IMR-90 (cell line): Measurements from ENCODE around the gene AJAP1. TPM values are rescaled to one million over a fixed set of nuclear protein-coding genes. Genes with fewer than 3 reads are reported as not detected.

Experiments
- ATAC-seq: fragments of 200-7000 bp; cut with Tn5 transposase; 2 replicates; pipeline ENCODE4 v1.9.1; 2020; ENCODE audit warnings: low read depth, mild to moderate bottlenecking, moderate library complexity
- BruUV-seq: library from RNA; stranded (reverse); fragments of 400-500 nt; replicated peaks from 2 replicates; lab custom pipeline; 2021; lab: Mats Ljungman, UMichigan
- CTCF ChIA-PET: fragments of 300-600 bp; formaldehyde crosslinking; extraction: SDS; loops from one replicate; lab custom pipeline; 2021; ENCODE audit warnings: antibody characterized with exemption; lab: Yijun Ruan, JAX
- POLR2A ChIA-PET: fragments of 300-600 bp; sonication (Branson Sonifier 250); formaldehyde crosslinking; loops from one replicate; lab custom pipeline; 2022; ENCODE audit warnings: antibody characterized with exemption; ENCODE audit not compliant: unreplicated experiment; lab: Charles Lee
- DNase-seq: peaks from one replicate; pipeline ENCODE4 v3.0.0; 2013
- H2AFZ ChIP-seq: replicated peaks from 2 replicates; pipeline ENCODE3; 2013; ENCODE audit warnings: low read length, mild to moderate bottlenecking; ENCODE audit not compliant: poor library complexity
- H2AK5ac ChIP-seq: 2 replicates; pipeline ENCODE4 v1.6.1; 2013; ENCODE audit warnings: low read depth, low read length, inconsistent platforms
- H2AK9ac ChIP-seq: replicated peaks from 2 replicates; pipeline ENCODE3; 2013; ENCODE audit warnings: mild to moderate bottlenecking, low read depth, low read length, moderate library complexity; ENCODE audit not compliant: poor library complexity
- H2BK120ac ChIP-seq: 2 replicates; pipeline ENCODE4 v1.6.1; 2013; ENCODE audit warnings: low read depth, low read length, inconsistent platforms
- H2BK15ac ChIP-seq: 3 replicates; pipeline ENCODE4 v1.6.1; 2013; ENCODE audit warnings: low read depth, low read length, inconsistent platforms
- H2BK20ac ChIP-seq: 2 replicates; pipeline ENCODE4 v1.6.1; 2013; ENCODE audit warnings: low read depth, mild to moderate bottlenecking, inconsistent platforms, low read length, moderate library complexity
- H2BK5ac ChIP-seq: 2 replicates; pipeline ENCODE4 v1.6.1; 2013; ENCODE audit warnings: mild to moderate bottlenecking, low read depth, low read length, inconsistent platforms; ENCODE audit not compliant: poor library complexity, severe bottlenecking
- H3K14ac ChIP-seq: replicated peaks from 2 replicates; pipeline ENCODE4 v1.6.1; 2013; ENCODE audit warnings: low read depth, low read length, inconsistent platforms
- H3K18ac ChIP-seq: 2 replicates; pipeline ENCODE4 v1.6.1; 2013; ENCODE audit warnings: low read depth, low read length, control low read depth
- H3K23ac ChIP-seq: 2 replicates; pipeline ENCODE4 v1.6.1; 2013; ENCODE audit warnings: low read depth, low read length, inconsistent platforms
- H3K27ac ChIP-seq: 2 replicates; pipeline ENCODE4 v1.5.1; 2013; ENCODE audit warnings: mild to moderate bottlenecking, control low read depth, low read length; ENCODE audit not compliant: insufficient read depth
- H3K27me3 ChIP-seq: 2 replicates; pipeline ENCODE4 v1.6.1; 2013; ENCODE audit warnings: low read length; ENCODE audit not compliant: control insufficient read depth, insufficient read depth
- H3K36me3 ChIP-seq: 2 replicates; pipeline ENCODE4 v1.6.1; 2013; ENCODE audit warnings: low read length, mixed read lengths; ENCODE audit not compliant: control insufficient read depth, insufficient read depth
- H3K4ac ChIP-seq: 2 replicates; pipeline ENCODE4 v1.6.1; 2013; ENCODE audit warnings: low read depth, low read length, inconsistent platforms
- H3K4me1 ChIP-seq: 2 replicates; pipeline ENCODE4 v1.6.1; 2013; ENCODE audit warnings: low read length, mixed read lengths; ENCODE audit not compliant: control insufficient read depth, insufficient read depth
- H3K4me2 ChIP-seq: 2 replicates; pipeline ENCODE4 v1.6.1; 2013; ENCODE audit warnings: low read depth, mild to moderate bottlenecking, control low read depth, low read length, moderate library complexity
- H3K4me3 ChIP-seq: 2 replicates; pipeline ENCODE4 v1.5.1; 2013; ENCODE audit warnings: low read depth, mild to moderate bottlenecking, control low read depth, low read length, moderate library complexity; ENCODE audit not compliant: insufficient read depth
- H3K56ac ChIP-seq: 2 replicates; pipeline ENCODE4 v1.6.1; 2013; ENCODE audit warnings: low read length, inconsistent platforms; ENCODE audit not compliant: insufficient read depth; ENCODE audit errors: extremely low read depth
- H3K79me1 ChIP-seq, 2 experiments: 2 replicates each; pipeline ENCODE4 v1.6.1; 2013; ENCODE audit warnings: low read length in 2 of 2, inconsistent platforms in 1 of 2, low read depth in 1 of 2
- H3K9ac ChIP-seq: 2 replicates; pipeline ENCODE4 v1.6.1; 2013; ENCODE audit warnings: low read depth, low read length, control low read depth
- H3K9me1 ChIP-seq: 2 replicates; pipeline ENCODE4 v1.6.1; 2013; ENCODE audit warnings: low read length, inconsistent platforms; ENCODE audit not compliant: insufficient read depth
- H3K9me3 ChIP-seq: 2 replicates; pipeline ENCODE4 v1.6.1; 2013; ENCODE audit warnings: low read length; ENCODE audit not compliant: control insufficient read depth, insufficient read depth
- H4K20me1 ChIP-seq: 2 replicates; pipeline ENCODE4 v1.6.1; 2013; ENCODE audit warnings: low read length, inconsistent platforms; ENCODE audit not compliant: insufficient read depth
- H4K5ac ChIP-seq: 2 replicates; pipeline ENCODE4 v1.6.1; 2013; ENCODE audit warnings: mild to moderate bottlenecking, low read depth, low read length, control low read depth
- H4K8ac ChIP-seq, 2 experiments: 2 replicates each; pipeline ENCODE4 v1.6.1; 2013; ENCODE audit warnings: low read depth in 2 of 2, low read length in 2 of 2, control low read depth in 1 of 2, inconsistent platforms in 1 of 2
- H4K91ac ChIP-seq: 2 replicates; pipeline ENCODE4 v1.6.1; 2013; ENCODE audit warnings: low read depth, low read length, inconsistent platforms; ENCODE audit not compliant: insufficient read depth
- CEBPB ChIP-seq: IDR thresholded peaks from 2 replicates; pipeline ENCODE4 v1.6.1; 2012; ENCODE audit warnings: low read depth, low read length, improper control_type of control experiment
- ELK1 ChIP-seq: fragments of 150-350 bp; IDR thresholded peaks from 2 replicates; pipeline ENCODE4 v1.6.1; 2016; ENCODE audit warnings: low read depth, mild to moderate bottlenecking, low read length, moderate library complexity, borderline replicate concordance
- FOS ChIP-seq: fragments of 150-350 bp; IDR thresholded peaks from 2 replicates; pipeline ENCODE4 v1.6.1; 2016; ENCODE audit warnings: low read depth, low read length
- MXI1 ChIP-seq: IDR thresholded peaks from 2 replicates; pipeline ENCODE4 v1.6.1; 2012; ENCODE audit warnings: low read depth, mild to moderate bottlenecking, low read length, moderate library complexity, borderline replicate concordance
- NFE2L2 ChIP-seq: fragments of 150-350 bp; IDR thresholded peaks from 2 replicates; pipeline ENCODE4 v1.6.1; 2016; ENCODE audit warnings: low read depth, mild to moderate bottlenecking, low read length
- POLR2A ChIP-seq: IDR thresholded peaks from 2 replicates; pipeline ENCODE4 v1.6.1; 2012; ENCODE audit warnings: mild to moderate bottlenecking, low read depth, low read length
- RFX5 ChIP-seq: IDR thresholded peaks from 2 replicates; pipeline ENCODE4 v1.8.0; 2012; ENCODE audit warnings: low read depth, mild to moderate bottlenecking, low read length, moderate library complexity
- SMC3 ChIP-seq: fragments of 150-350 bp; IDR thresholded peaks from 2 replicates; pipeline ENCODE4 v1.6.1; 2016; ENCODE audit warnings: low read depth, mild to moderate bottlenecking, antibody characterized with exemption, low read length, moderate library complexity
- WGBS, 2 experiments: methylation state at CpG; one replicate each; pipeline versions ENCODE4 v1.1.5 to v1.1.7; 2013; ENCODE audit warnings: missing lambda C conversion rate in 2 of 2; ENCODE audit not compliant: insufficient read length in 1 of 2; ENCODE audit errors: extremely low coverage in 2 of 2; 5-methylcytosine and 5-hydroxymethylcytosine counted together
- dilution Hi-C: fragments of 300-500 bp; cut with HindIII; formaldehyde crosslinking; loops from one replicate; pipeline ENCODE4 v1.14.3; 2018; ENCODE audit warnings: low sequenced_read_pairs; ENCODE audit not compliant: unreplicated experiment
- in situ Hi-C: fragments of 300-500 bp; cut with MboI; formaldehyde crosslinking; loops from 3 replicates; pipeline ENCODE4 v1.14.3; 2019; ENCODE audit warnings: low sequenced_read_pairs, inconsistent platforms, mixed read lengths
- intact Hi-C: fragments of 100-400 bp; cut with micrococcal nuclease; formaldehyde crosslinking; loops from 2 replicates; pipeline ENCODE4 v1.10.0; 2022
- polyA plus RNA-seq, 3 experiments: library from polyadenylated mRNA; depleted of rRNA; stranded (reverse); fragments of >200 nt; gene quantifications; 2 replicates each; pipeline ENCODE4 v1.2.3, GENCODE V29; 2012; ENCODE audit warnings: low replicate concordance in 1 of 3
- total RNA-seq: library from RNA; depleted of rRNA; stranded (reverse); fragments of >200 nt; gene quantifications from 2 replicates; pipeline ENCODE4 v1.2.3, GENCODE V29; 2012

AJAP1 gene
- total and polyA plus RNA-seq, 2 of the 4 experiments (the other 2 are of a cell fraction) = under 0.01 to 0.02 TPM

DNA sequence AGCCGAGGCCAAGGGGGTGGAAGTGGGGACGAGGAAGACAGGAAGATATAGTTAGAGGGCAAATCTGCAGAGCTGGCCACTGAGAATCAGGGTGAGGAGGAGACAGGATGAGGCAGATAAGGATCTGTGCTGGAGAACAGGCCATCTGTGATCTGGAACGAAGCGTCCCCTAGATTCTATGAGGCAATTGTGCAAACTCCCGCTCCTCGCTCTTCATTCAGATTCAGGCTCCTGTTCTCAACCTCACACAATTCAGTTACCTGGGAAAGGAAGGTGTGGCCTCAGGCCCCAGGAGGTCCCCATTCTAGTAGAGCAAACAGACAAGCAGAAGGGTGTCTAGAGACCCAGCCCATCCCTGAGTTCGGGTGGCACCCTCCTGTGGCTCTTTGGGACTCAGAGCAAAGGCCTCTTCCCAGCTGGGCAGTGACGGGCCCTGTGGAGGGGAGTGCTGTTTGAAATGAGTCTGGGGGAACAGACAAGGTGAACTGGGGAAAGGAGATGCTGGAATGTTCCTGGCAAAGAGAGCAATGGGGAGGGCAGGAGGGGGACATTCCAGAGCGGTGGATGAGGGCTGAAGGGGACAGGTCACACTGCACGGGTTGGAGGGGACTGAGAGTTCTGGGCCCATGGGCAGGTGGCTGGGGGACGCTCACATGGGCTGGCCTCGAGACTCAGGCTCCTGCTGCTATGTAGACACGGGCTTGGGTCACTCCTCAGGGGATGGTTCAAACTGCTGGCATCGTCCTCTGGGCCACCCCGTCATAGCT lies 39.9 kb upstream of the AJAP1 start:
- DNase-seq (no peak), ATAC-seq (no peak)
- no peak overlapping the region for H3K18ac ChIP-seq
- no peak overlapping the region for H3K9ac ChIP-seq
- H3K23ac ChIP-seq = no peak overlapping the region
- WGBS, 2 experiments = 38% methylated on average over 8 of the region's 15 CpGs; no CpG with 5 or more reads in 1 of the 2 experiments
- dilution Hi-C loops (no loop called here), in situ Hi-C loops (no loop called here), intact Hi-C loops (no loop called here)
- H3K27me3 ChIP-seq = no peaks in the 10 kb centered on the region
- POLR2A ChIA-PET = no interaction called here
- no peak overlapping the region for H4K8ac ChIP-seq
- no peak for TF ChIP-seq SMC3
- TF ChIP-seq RFX5 = no peak
- no peak for TF ChIP-seq POLR2A
- no peak for TF ChIP-seq MXI1
- no peak for TF ChIP-seq NFE2L2
- TF ChIP-seq CEBPB = no peak
- TF ChIP-seq FOS = no peak
- no peak for TF ChIP-seq ELK1
- CTCF ChIA-PET = no interaction called here
- H2AFZ ChIP-seq = no peak overlapping the region
- H2BK15ac ChIP-seq = no peak overlapping the region
- H2AK9ac ChIP-seq = no peak overlapping the region
- peaks cover 48% of the 10 kb centered on the region for H3K9me3 ChIP-seq
- H4K91ac ChIP-seq = no peak overlapping the region
- H3K4ac ChIP-seq = no peak overlapping the region
- no peaks in the 10 kb centered on the region for H3K36me3 ChIP-seq
- BruUV-seq = no TSS peak
- no peak overlapping the region for H3K27ac ChIP-seq
- no peak overlapping the region for H2BK20ac ChIP-seq
- H4K5ac ChIP-seq = no peak overlapping the region
- H2BK120ac ChIP-seq = no peak overlapping the region
- H3K9me1 ChIP-seq = no peaks in the 10 kb centered on the region
- H3K56ac ChIP-seq = no peak overlapping the region
- H3K4me3 ChIP-seq = no peak overlapping the region
- H3K4me2 ChIP-seq = no peak overlapping the region
- H3K4me1 ChIP-seq = no peaks in the 10 kb centered on the region
- no peak overlapping the region for H2AK5ac ChIP-seq
- no peak overlapping the region for H2BK5ac ChIP-seq
- H3K14ac ChIP-seq = no peak overlapping the region
- H4K20me1 ChIP-seq = no peaks in the 10 kb centered on the region
- H3K79me1 ChIP-seq = no peaks in the 10 kb centered on the region
